Left renal pelvis (tissue), 4 donors: ENCODE data around the gene ZNF398. TPM values are rescaled to one million over a fixed set of nuclear protein-coding genes. Genes with fewer than 3 reads are reported as not detected.
"Not testable (repeated sequence)": the region's sequence is repeated elsewhere in the genome, so short reads cannot be mapped to it uniquely, and the experiment has no call there.

ENCODE experiments used
- DNase-seq, 4 donors: peaks; one replicate each; pipeline ENCODE4 v3.0.0-alpha.2; 2013; ENCODE audit warnings: low read depth in 4 of 4, low spot score in 3 of 4
- polyA plus RNA-seq, 4 donors: library from polyadenylated mRNA; unstranded; fragments of 120-200 nt; gene quantifications; one replicate each; pipeline ENCODE4 v1.2.1, GENCODE V29; 2013; ENCODE audit not compliant: insufficient read length in 4 of 4

Gene ZNF398
- polyA plus RNA-seq, 4 donors: 13.1 to 15.4 (median 14.4) TPM

- no peak for DNase-seq
These were observed 76.5 kb downstream of the ZNF398 start for GRCh38 chr7:149223761-149224160.

GRCh38 chr7:149224352-149224751 is 77.1 kb downstream of the ZNF398 start:
- no peak for DNase-seq

GRCh38 chr7:149225106-149225505 is 77.9 kb downstream of the ZNF398 start:
- DNase-seq: no peak

- no peak for DNase-seq
These were observed 78.4 kb downstream of the ZNF398 start for GRCh38 chr7:149225656-149226055.

GRCh38 chr7:149226366-149226765 is 79.1 kb downstream of the ZNF398 start:
- DNase-seq: not testable (repeated sequence)

- DNase-seq: no peak
These were observed 79.7 kb downstream of the ZNF398 start for GRCh38 chr7:149226840-149227494.

- DNase-seq: no peak
These were observed 81.7 kb downstream of the ZNF398 start for GRCh38 chr7:149228831-149229471.

GRCh38 chr7:149229526-149229925 is 82.3 kb downstream of the ZNF398 start:
- no peak for DNase-seq

- no peak for DNase-seq
These were observed 85.1 kb downstream of the ZNF398 start for GRCh38 chr7:149232362-149232761.

Other genes starting within 250 kb of the ZNF398 start
- 100 to 1,000 TPM; 136 to 199 (median 184) TPM for gene PDIA4, start 118.9 kb upstream of the ZNF398 start, polyA plus RNA-seq
- gene ZNF786, start 56.7 kb upstream of the ZNF398 start, polyA plus RNA-seq: 10 to 100 TPM in 2 of 4 donors, 1 to 10 TPM in 2; 7.3 to 11.1 (median 9.9) TPM
- gene ZNF425, start 21.1 kb upstream of the ZNF398 start, polyA plus RNA-seq: 1 to 10 TPM; 6.2 to 7.6 (median 7.0) TPM
- 10 to 100 TPM; 24.2 to 31.5 (median 26.6) TPM for gene ZNF282, start 48.1 kb downstream of the ZNF398 start, polyA plus RNA-seq
- gene ZNF212, start 92.2 kb downstream of the ZNF398 start, polyA plus RNA-seq: 10 to 100 TPM; 15.5 to 21.2 (median 18.0) TPM
- 10 to 100 TPM; 11.3 to 18.5 (median 14.4) TPM for gene ZNF783, start 114.7 kb downstream of the ZNF398 start, polyA plus RNA-seq